H9 (cell line): Measurements from ENCODE around the gene PDE7B. TPM values are rescaled to one million over a fixed set of nuclear protein-coding genes. Genes with fewer than 3 reads are reported as not detected.

Experiments
- DNase-seq: peaks from one replicate; pipeline ENCODE4 v3.0.0-alpha.2; 2017
- H2AFZ ChIP-seq: one replicate; pipeline ENCODE4 v1.6.1; 2013; ENCODE audit warnings: mild to moderate bottlenecking, low read length, control low read depth, moderate library complexity
- H2AK5ac ChIP-seq: 2 replicates; pipeline ENCODE4 v1.6.1; 2013; ENCODE audit warnings: low read length, control low read depth, mixed read lengths; ENCODE audit not compliant: insufficient read length
- H2BK120ac ChIP-seq: one replicate; pipeline ENCODE4 v1.6.1; 2013; ENCODE audit warnings: low read depth, mild to moderate bottlenecking, low read length, control low read depth, inconsistent platforms; ENCODE audit not compliant: poor library complexity, severe bottlenecking
- H2BK12ac ChIP-seq: 2 replicates; pipeline ENCODE4 v1.6.1; 2013; ENCODE audit warnings: low read length, control low read depth, mixed read lengths, low read depth; ENCODE audit not compliant: insufficient read length
- H2BK15ac ChIP-seq: 2 replicates; pipeline ENCODE4 v1.6.1; 2013; ENCODE audit warnings: low read depth, low read length, control low read depth
- H2BK20ac ChIP-seq: one replicate; pipeline ENCODE4 v1.6.1; 2013; ENCODE audit warnings: low read depth, mild to moderate bottlenecking, low read length, control low read depth, inconsistent platforms; ENCODE audit not compliant: poor library complexity, severe bottlenecking
- H2BK5ac ChIP-seq: 2 replicates; pipeline ENCODE4 v1.6.1; 2013; ENCODE audit warnings: low read length, control low read depth, mixed read lengths; ENCODE audit not compliant: insufficient read length
- H3K14ac ChIP-seq: 2 replicates; pipeline ENCODE4 v1.6.1; 2013; ENCODE audit warnings: low read length, control low read depth; ENCODE audit not compliant: insufficient read depth
- H3K18ac ChIP-seq: 2 replicates; pipeline ENCODE4 v1.6.1; 2013; ENCODE audit warnings: low read depth, mild to moderate bottlenecking, mixed read lengths, low read length, control low read depth; ENCODE audit not compliant: insufficient read length
- H3K23ac ChIP-seq: 2 replicates; pipeline ENCODE4 v1.6.1; 2013; ENCODE audit warnings: low read length, control low read depth, mixed read lengths, low read depth; ENCODE audit not compliant: insufficient read length
- H3K23me2 ChIP-seq: 2 replicates; pipeline ENCODE4 v1.6.1; 2013; ENCODE audit warnings: low read depth, mild to moderate bottlenecking, mixed read lengths, low read length, control low read depth; ENCODE audit not compliant: insufficient read length, poor library complexity, severe bottlenecking
- H3K27ac ChIP-seq: 2 replicates; pipeline ENCODE4 v1.5.1; 2013; ENCODE audit warnings: low read length, control low read depth, mixed read lengths, low read depth; ENCODE audit not compliant: insufficient read length
- H3K27me3 ChIP-seq: 2 replicates; pipeline ENCODE4 v1.6.1; 2013; ENCODE audit warnings: low read length, control low read depth, inconsistent platforms; ENCODE audit not compliant: insufficient read depth
- H3K4ac ChIP-seq: 2 replicates; pipeline ENCODE4 v1.6.1; 2013; ENCODE audit warnings: low read depth, mild to moderate bottlenecking, control low read depth, inconsistent platforms, low read length, moderate library complexity
- H3K4me1 ChIP-seq: 2 replicates; pipeline ENCODE4 v1.6.1; 2013; ENCODE audit warnings: low read length, control low read depth, inconsistent platforms; ENCODE audit not compliant: insufficient read depth
- H3K4me2 ChIP-seq: 2 replicates; pipeline ENCODE4 v1.6.1; 2013; ENCODE audit warnings: low read length, control low read depth, mixed read lengths; ENCODE audit not compliant: insufficient read length, insufficient read depth
- H3K56ac ChIP-seq: 2 replicates; pipeline ENCODE4 v1.6.1; 2013; ENCODE audit warnings: low read depth, mild to moderate bottlenecking, mixed read lengths, low read length, control low read depth; ENCODE audit not compliant: insufficient read length
- H3K79me1 ChIP-seq: 2 replicates; pipeline ENCODE4 v1.6.1; 2013; ENCODE audit warnings: low read depth, mild to moderate bottlenecking, moderate library complexity, low read length, control low read depth, inconsistent platforms; ENCODE audit not compliant: insufficient read depth, poor library complexity, severe bottlenecking
- H3K79me2 ChIP-seq: 2 replicates; pipeline ENCODE4 v1.6.1; 2013; ENCODE audit warnings: low read length, control low read depth, inconsistent platforms; ENCODE audit not compliant: insufficient read depth
- H3K9ac ChIP-seq: 2 replicates; pipeline ENCODE4 v1.6.1; 2013; ENCODE audit warnings: low read length, control low read depth, mixed read lengths; ENCODE audit not compliant: insufficient read length; ENCODE audit errors: extremely low read depth
- H3K9me3 ChIP-seq: one replicate; pipeline ENCODE4 v1.6.1; 2013; ENCODE audit warnings: low read depth, low read length, inconsistent platforms; ENCODE audit not compliant: control insufficient read depth
- H3T11ph ChIP-seq: one replicate; pipeline ENCODE4 v1.6.1; 2013; ENCODE audit warnings: mild to moderate bottlenecking, low read length, control low read depth, inconsistent platforms
- H4K20me1 ChIP-seq: one replicate; pipeline ENCODE4 v1.6.1; 2013; ENCODE audit not compliant: control insufficient read depth, insufficient read length, insufficient read depth
- H4K5ac ChIP-seq: 2 replicates; pipeline ENCODE4 v1.6.1; 2013; ENCODE audit warnings: low read depth, mild to moderate bottlenecking, mixed read lengths, low read length, control low read depth; ENCODE audit not compliant: insufficient read length
- H4K8ac ChIP-seq: replicated peaks from 2 replicates; pipeline ENCODE4 v1.6.1; 2013; ENCODE audit warnings: low read length, control low read depth, mixed read lengths, low read depth; ENCODE audit not compliant: insufficient read length
- H4K91ac ChIP-seq: 2 replicates; pipeline ENCODE4 v1.6.1; 2013; ENCODE audit warnings: low read depth, mild to moderate bottlenecking, moderate library complexity, mixed read lengths, low read length, control low read depth; ENCODE audit not compliant: insufficient read length
- H3K27ac Mint-ChIP-seq, 3 experiments: 2 replicates in 2 of 3; 3 replicates in 1 of 3; pipeline ENCODE4 v1.8.0; 2020 to 2021; ENCODE audit warnings: mixed read lengths in 3 of 3, mild to moderate bottlenecking in 1 of 3, moderate library complexity in 1 of 3
- H3K27me3 Mint-ChIP-seq: 2 replicates; pipeline ENCODE4 v1.8.0; 2021; ENCODE audit warnings: low read depth, mild to moderate bottlenecking, moderate library complexity, mixed read lengths
- H3K36me3 Mint-ChIP-seq, 3 experiments: 2 replicates in 2 of 3; 3 replicates in 1 of 3; pipeline ENCODE4 v1.8.0; 2020 to 2021; ENCODE audit warnings: low read depth in 3 of 3, mixed read lengths in 3 of 3; ENCODE audit not compliant: insufficient read depth in 1 of 3
- H3K4me1 Mint-ChIP-seq, 2 experiments: 2 replicates each; pipeline ENCODE4 v1.8.0; 2020; ENCODE audit warnings: mixed read lengths in 2 of 2
- H3K4me3 Mint-ChIP-seq, 2 experiments: 2 replicates in 1 of 2; 3 replicates in 1 of 2; pipeline ENCODE4 v1.8.0; 2020 to 2021; ENCODE audit warnings: mild to moderate bottlenecking in 2 of 2, mixed read lengths in 2 of 2, moderate library complexity in 1 of 2
- H3K9me3 Mint-ChIP-seq, 2 experiments: 2 replicates in 1 of 2; 3 replicates in 1 of 2; pipeline ENCODE4 v1.8.0; 2020; ENCODE audit warnings: mild to moderate bottlenecking in 2 of 2, mixed read lengths in 2 of 2, moderate library complexity in 1 of 2
- CTCF ChIP-seq: fragments of 200-600 bp; sonication (generic); conservative IDR thresholded peaks from 3 replicates; pipeline ENCODE4 v1.8.0; 2021; ENCODE audit warnings: antibody characterized with exemption, mild to moderate bottlenecking
- WGBS: extraction: QIAGEN DNeasy Blood & Tissue Kit; methylation state at CpG from one replicate; pipeline ENCODE4 v1.1.7; 2013; ENCODE audit warnings: missing lambda C conversion rate, low lambda C conversion rate, mixed read lengths; ENCODE audit not compliant: insufficient read length; ENCODE audit errors: extremely low coverage; 5-methylcytosine and 5-hydroxymethylcytosine counted together
- total RNA-seq: library from RNA; stranded (reverse); gene quantifications from 2 replicates; pipeline ENCODE4 v1.2.1, GENCODE V29; 2021

Gene PDE7B
- total RNA-seq, 1 experiment from 2014 or later, result not detected

- WGBS, result no CpG with 5 or more reads among the region's 4 CpGs
These were observed 81.2 kb downstream of the PDE7B start for GRCh38 chr6:135932651-135933050.

More at GRCh38 chr6:135932651-135933050, 81.2 kb downstream of the PDE7B start:
- Histone ChIP-seq H2BK15ac (no peak overlapping the region), H2AFZ (no peak overlapping the region), H3K18ac (no peak overlapping the region), H3K4me2 (no peak overlapping the region), H4K8ac (no peak overlapping the region), H3K4me1 (no peaks in the 10 kb centered on the region), H3K27ac (no peak overlapping the region), H4K5ac (no peak overlapping the region), H3K79me1 (no peaks in the 10 kb centered on the region), H4K91ac (no peak overlapping the region), H2BK12ac (no peak overlapping the region), H3K23me2 (no peaks in the 10 kb centered on the region), H3K14ac (no peak overlapping the region), H2BK5ac (no peak overlapping the region), H3K79me2 (no peaks in the 10 kb centered on the region), H2BK20ac (no peak overlapping the region), H2AK5ac (no peak overlapping the region), H3K9me3 (no peaks in the 10 kb centered on the region), H3K23ac (no peak overlapping the region), H3T11ph (no peak overlapping the region), H3K56ac (no peak overlapping the region), H2BK120ac (no peak overlapping the region), H4K20me1 (no peaks in the 10 kb centered on the region), H3K27me3 (no peaks in the 10 kb centered on the region), H3K4ac (no peak overlapping the region), H3K9ac (no peak overlapping the region)
- Mint-ChIP-seq H3K36me3 (peaks cover 0 to 5% (median 3%) of the 10 kb centered on the region in 3 experiments; a peak in 2 of 7 replicates), H3K27me3 (no peaks in the 10 kb centered on the region; the same call in none of the 2 replicates), H3K4me3 (no peak overlapping the region), H3K27ac (no peak overlapping the region), H3K9me3 (peaks cover 0 to 5% of the 10 kb centered on the region in 2 experiments; a peak in 3 of 5 replicates), H3K4me1 (peaks cover 6% of the 10 kb centered on the region in 2 experiments)
- TF ChIP-seq CTCF, result no peak
- no peak for DNase-seq
